ENCODE data around the gene CPNE1. TPM values are rescaled to one million over a fixed set of nuclear protein-coding genes. Genes with fewer than 3 reads are reported as not detected.

The CPNE1 gene
- total and polyA plus RNA-seq, 4 donors: 58.8 to 192 (median 89.3) TPM

DNA sequence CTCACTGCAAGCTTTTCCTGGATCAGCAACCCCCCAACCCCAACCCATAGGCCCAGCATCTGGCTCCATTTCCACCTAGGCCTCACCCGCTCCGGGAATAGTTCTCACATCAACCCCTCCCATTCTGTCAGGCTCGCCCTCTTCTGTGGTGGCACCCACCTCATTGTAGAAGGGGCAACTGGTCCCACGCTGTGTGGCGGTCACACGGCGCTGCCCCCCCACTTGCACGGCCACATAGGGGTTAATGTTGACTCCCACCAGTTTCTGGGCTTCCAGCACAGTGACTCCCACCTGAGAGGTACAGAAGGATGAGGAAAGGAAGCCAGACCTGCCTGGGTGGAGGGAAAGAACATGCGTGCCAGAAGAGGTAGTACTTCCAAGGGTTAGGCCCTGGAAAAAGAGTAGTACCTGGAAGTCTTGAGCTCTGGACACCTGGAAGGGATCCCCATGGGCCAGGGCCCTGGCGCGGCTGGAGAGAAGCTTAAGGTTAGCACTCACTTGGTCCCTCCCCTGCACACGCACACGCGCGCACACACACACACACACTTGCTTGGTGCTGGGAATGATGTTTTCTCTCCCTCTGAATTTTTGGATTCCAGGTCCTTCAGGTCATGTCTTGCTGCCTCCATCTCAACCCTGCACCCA is 61.7 kb downstream of the CPNE1 start:
- Histone ChIP-seq H3K36me3 (ENCODE audit: control insufficient read depth, insufficient read depth, low read length) (peaks cover 2% of the 10 kb centered on the region), H3K9me3 (ENCODE audit: control insufficient read depth, insufficient read depth, low read length) (no peaks in the 10 kb centered on the region), H3K27ac (ENCODE audit: low read depth, low read length) (no peak overlapping the region), H3K27me3 (ENCODE audit: control insufficient read depth, insufficient read depth, low read length) (peaks cover 26% of the 10 kb centered on the region), H3K4me1 (ENCODE audit: control insufficient read depth, insufficient read depth, low read length) (peaks cover 21% of the 10 kb centered on the region), H3K4me3 (ENCODE audit: low read depth, low read length) (no peak overlapping the region)
- DNase-seq (ENCODE audit: low read depth in 4 of 6, low spot score in 6 of 6): no peak
- WGBS (ENCODE audit: insufficient coverage): 97% methylated on average over 12 of the region's 15 CpGs

DNA sequence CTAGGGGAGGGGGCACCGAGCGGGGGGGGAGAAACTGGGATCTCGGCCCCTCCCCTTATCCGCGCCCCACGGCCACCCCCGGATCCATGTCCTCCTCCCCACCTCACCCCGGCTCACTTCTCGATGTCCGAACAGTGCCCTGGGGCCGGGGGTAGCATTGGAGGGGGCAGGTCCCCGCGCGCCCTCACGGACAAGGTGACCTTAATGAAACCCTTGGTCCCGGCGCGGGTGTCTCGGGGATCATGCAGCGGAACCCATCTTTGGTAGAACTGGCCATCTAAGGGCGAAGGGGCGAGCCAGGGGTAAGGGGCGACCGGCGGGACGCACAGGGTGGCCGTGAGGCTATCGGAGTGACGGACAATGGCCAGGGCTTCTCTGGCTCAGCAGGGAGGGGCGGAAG is 62.7 kb downstream of the CPNE1 start:
- DNase-seq (ENCODE audit: low read depth in 4 of 6, low spot score in 6 of 6): no peak
- H3K36me3 ChIP-seq (ENCODE audit: control insufficient read depth, insufficient read depth, low read length): peaks cover 2% of the 10 kb centered on the region
- H3K4me1 ChIP-seq (ENCODE audit: control insufficient read depth, insufficient read depth, low read length): peaks cover 21% of the 10 kb centered on the region
- peaks cover 26% of the 10 kb centered on the region for H3K27me3 ChIP-seq (ENCODE audit: control insufficient read depth, insufficient read depth, low read length)
- H3K9me3 ChIP-seq (ENCODE audit: control insufficient read depth, insufficient read depth, low read length): no peaks in the 10 kb centered on the region
- no peak overlapping the region for H3K27ac ChIP-seq (ENCODE audit: low read depth, low read length)
- peak overlapping the region; percentile 24 for H3K4me3 ChIP-seq (ENCODE audit: low read depth, low read length)
- WGBS (ENCODE audit: insufficient coverage): 31% methylated on average over 22 of the region's 30 CpGs

DNA sequence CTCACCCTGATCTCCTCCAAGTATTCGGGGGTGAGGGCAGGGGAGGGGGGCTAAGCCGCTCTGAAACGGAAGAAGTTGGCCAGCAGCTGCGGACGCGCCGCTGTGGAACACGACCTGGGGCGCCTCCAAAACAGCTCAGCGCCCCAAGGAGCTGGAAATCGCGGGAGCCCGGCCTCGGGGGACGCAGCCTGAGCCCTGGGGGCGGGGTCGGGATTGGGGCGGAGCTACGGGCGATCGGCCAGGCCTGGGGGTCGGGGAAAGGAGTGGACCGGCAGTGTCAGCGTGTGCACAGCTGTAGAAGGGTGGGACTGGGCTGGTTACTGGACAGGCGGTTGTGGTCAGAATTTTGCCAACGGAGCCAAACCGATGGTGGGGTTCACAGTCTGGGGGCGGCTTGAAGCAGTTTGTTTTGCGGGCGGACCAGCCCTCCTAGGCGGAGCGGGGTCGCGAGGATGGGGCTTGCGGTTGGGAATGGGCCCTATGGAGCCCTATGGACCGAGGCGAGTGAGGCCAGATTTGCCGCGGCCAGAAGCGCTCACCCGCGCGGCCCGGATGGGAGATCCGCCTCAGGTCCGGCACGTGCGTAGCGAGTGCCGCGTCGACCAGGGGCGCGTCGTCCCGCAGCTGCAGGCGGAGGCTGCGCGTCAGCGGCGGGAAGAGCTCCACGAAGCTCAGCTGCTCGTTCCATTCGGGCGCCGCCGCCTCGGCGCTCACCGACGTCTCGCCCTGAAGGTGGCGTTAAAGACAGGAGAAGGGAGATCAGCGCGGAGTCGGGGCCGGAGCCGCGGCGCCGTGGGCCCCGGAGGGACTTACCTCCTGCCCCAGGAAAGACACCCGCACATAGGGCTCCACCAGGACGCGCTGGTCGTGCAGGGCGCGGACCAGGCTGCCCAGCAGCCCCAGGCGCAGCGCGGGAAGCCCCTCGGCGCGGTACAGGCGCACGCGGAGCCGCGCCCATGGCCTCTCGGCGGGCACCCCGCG is 63.4 kb downstream of the CPNE1 start:
- H3K4me3 ChIP-seq (ENCODE audit: low read depth, low read length): peak overlapping the region; percentile 24
- DNase-seq (ENCODE audit: low read depth in 4 of 6, low spot score in 6 of 6): peak in 3 of 6 donors; percentile 54 to 91 (median 90)
- peaks cover 2% of the 10 kb centered on the region for H3K36me3 ChIP-seq (ENCODE audit: control insufficient read depth, insufficient read depth, low read length)
- no peaks in the 10 kb centered on the region for H3K9me3 ChIP-seq (ENCODE audit: control insufficient read depth, insufficient read depth, low read length)
- no peak overlapping the region for H3K27ac ChIP-seq (ENCODE audit: low read depth, low read length)
- WGBS (ENCODE audit: insufficient coverage): under 1% methylated on average over 102 of the region's 103 CpGs
- H3K27me3 ChIP-seq (ENCODE audit: control insufficient read depth, insufficient read depth, low read length): peaks cover 26% of the 10 kb centered on the region
- H3K4me1 ChIP-seq (ENCODE audit: control insufficient read depth, insufficient read depth, low read length): peaks cover 21% of the 10 kb centered on the region

DNA sequence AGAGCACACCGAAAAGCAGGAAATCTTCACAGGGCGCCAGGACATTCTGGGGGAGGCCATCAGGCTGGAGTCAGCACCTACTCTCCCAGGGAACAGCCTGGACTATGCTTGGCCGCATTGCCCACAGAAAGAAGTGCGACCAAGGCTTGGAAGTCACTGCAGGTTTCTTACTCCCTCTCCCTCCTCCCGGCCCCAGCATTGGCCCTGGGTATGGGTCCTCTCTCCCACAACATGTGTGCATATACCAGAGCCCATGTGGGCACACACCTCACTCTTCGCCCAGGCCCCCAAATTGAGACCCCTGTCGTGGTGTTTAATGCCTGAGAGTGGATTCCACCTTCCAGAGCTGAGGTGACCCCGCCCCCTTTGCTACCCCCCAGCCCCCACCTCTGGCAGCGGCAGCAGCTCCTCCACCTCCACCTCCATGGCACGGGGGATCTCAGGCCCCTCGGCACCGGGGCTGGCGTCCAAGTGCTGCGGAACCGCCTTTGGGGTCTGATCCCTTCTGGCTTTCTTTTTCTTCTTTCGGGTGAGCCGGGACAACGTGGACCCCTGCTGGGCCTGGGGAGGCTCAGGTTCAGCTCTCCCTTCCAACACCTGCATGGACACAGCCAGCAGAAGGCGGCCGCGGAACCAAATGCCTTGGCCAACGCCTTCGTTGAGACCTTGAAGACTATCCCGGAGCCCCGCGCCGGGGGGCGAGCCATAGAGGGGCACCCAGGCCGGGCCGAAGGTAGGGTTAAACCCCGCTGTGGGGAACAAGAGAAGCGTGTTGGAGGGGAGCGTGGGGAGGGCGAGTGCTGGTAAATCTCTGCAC is 64.3 kb downstream of the CPNE1 start:
- Histone ChIP-seq H3K4me1 (ENCODE audit: control insufficient read depth, insufficient read depth, low read length) (peaks cover 21% of the 10 kb centered on the region), H3K27ac (ENCODE audit: low read depth, low read length) (no peak overlapping the region), H3K4me3 (ENCODE audit: low read depth, low read length) (peak overlapping the region; percentile 24), H3K9me3 (ENCODE audit: control insufficient read depth, insufficient read depth, low read length) (no peaks in the 10 kb centered on the region), H3K27me3 (ENCODE audit: control insufficient read depth, insufficient read depth, low read length) (peaks cover 26% of the 10 kb centered on the region), H3K36me3 (ENCODE audit: control insufficient read depth, insufficient read depth, low read length) (peaks cover 2% of the 10 kb centered on the region)
- peak in 1 of 6 donors; percentile 18 for DNase-seq (ENCODE audit: low read depth in 4 of 6, low spot score in 6 of 6)
- WGBS (ENCODE audit: insufficient coverage): 28% methylated on average over 23 of the region's 34 CpGs

DNA sequence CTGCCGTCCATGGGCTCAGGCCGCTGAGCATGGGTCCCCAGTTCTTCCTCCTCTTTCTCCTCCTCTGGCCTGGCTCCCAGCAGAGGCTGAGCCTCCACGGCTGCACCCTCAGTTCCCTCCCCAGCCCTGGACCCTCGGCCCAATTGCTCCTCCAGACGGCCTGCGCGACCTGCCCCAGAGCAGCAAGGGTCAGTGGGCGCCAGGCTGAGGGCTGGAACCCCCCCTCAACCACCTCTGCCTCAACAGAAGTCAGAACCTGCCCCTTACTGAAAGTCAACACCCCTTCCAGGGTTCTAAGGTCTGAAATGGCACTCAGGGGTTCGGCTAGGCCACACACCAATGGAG is 65.0 kb downstream of the CPNE1 start:
- no peak overlapping the region for H3K4me3 ChIP-seq (ENCODE audit: low read depth, low read length)
- H3K27ac ChIP-seq (ENCODE audit: low read depth, low read length): no peak overlapping the region
- H3K36me3 ChIP-seq (ENCODE audit: control insufficient read depth, insufficient read depth, low read length): peaks cover 2% of the 10 kb centered on the region
- WGBS (ENCODE audit: insufficient coverage): 87% methylated on average over 9 of the region's 9 CpGs
- H3K9me3 ChIP-seq (ENCODE audit: control insufficient read depth, insufficient read depth, low read length): no peaks in the 10 kb centered on the region
- no peak for DNase-seq (ENCODE audit: low read depth in 4 of 6, low spot score in 6 of 6)
- peaks cover 21% of the 10 kb centered on the region for H3K4me1 ChIP-seq (ENCODE audit: control insufficient read depth, insufficient read depth, low read length)
- peaks cover 26% of the 10 kb centered on the region for H3K27me3 ChIP-seq (ENCODE audit: control insufficient read depth, insufficient read depth, low read length)

DNA sequence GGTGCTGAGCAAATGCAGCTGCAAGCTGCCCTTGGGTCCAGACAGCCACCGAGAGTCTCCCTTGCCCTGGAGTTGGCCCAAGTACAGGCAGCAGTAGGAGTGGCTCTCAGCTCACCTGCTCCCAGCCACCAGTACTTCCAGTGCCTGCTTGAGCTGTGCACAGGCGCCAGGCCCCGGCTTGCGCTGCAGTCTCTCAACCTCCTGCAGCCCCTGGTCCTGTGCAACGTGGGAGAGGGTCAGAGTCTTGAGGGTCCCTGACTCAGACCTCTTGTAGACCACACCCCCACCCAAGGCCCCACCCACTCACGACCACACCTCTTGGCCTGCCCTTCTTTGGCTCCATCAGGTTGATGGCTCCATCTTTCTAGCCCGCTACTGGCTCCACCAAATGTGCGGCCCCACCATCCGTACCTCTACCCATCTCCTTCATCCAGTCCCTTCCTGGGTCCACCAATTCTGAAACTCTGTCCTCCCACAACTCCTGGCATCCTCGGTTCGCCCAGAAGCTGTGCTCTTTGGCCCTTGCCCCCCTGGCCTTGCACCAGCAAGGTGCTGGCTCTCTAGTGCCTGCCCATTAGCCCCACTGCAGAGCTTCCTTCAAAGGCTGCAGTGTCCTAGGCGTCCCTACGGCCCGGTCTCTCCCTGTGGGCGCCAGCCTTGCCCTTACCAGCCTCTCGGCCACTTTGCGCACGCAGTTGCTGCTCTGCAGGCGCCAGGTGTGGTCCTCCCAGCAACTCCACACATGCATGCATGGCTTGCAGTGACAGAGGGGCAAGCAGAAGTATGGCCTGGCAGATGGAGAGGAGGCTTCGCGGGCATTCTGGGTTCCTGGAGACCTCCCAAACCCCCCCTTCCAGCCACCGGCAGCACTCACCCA is 65.6 kb downstream of the CPNE1 start:
- WGBS (ENCODE audit: insufficient coverage): 85% methylated on average over 22 of the region's 22 CpGs
- Histone ChIP-seq H3K4me3 (ENCODE audit: low read depth, low read length) (no peak overlapping the region), H3K9me3 (ENCODE audit: control insufficient read depth, insufficient read depth, low read length) (no peaks in the 10 kb centered on the region), H3K27me3 (ENCODE audit: control insufficient read depth, insufficient read depth, low read length) (peaks cover 26% of the 10 kb centered on the region), H3K27ac (ENCODE audit: low read depth, low read length) (no peak overlapping the region), H3K4me1 (ENCODE audit: control insufficient read depth, insufficient read depth, low read length) (peaks cover 21% of the 10 kb centered on the region), H3K36me3 (ENCODE audit: control insufficient read depth, insufficient read depth, low read length) (peaks cover 2% of the 10 kb centered on the region)
- DNase-seq (ENCODE audit: low read depth in 4 of 6, low spot score in 6 of 6): no peak

DNA sequence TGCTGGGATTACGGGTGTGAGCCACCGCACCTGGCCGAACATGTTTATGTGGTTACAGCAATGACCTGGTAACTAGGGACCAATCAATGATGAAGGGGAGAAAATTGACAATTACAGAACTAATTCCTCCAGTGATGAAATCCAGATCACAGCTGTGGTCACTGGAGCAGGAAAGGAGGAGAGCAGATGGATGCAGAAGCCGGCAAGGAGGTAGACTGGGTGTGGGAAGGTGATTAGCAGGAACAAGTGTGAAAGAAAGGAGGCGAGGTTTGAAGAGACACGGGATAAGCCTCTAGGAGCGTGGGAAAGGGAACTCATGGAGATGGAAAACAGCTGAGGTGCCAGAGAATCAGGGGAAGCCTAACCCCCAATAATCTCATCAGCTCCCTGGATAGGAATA is 66.2 kb downstream of the CPNE1 start:
- 65% methylated on average over 4 of the region's 7 CpGs for WGBS (ENCODE audit: insufficient coverage)
- Histone ChIP-seq H3K36me3 (ENCODE audit: control insufficient read depth, insufficient read depth, low read length) (peaks cover 2% of the 10 kb centered on the region), H3K9me3 (ENCODE audit: control insufficient read depth, insufficient read depth, low read length) (no peaks in the 10 kb centered on the region), H3K27ac (ENCODE audit: low read depth, low read length) (no peak overlapping the region), H3K4me1 (ENCODE audit: control insufficient read depth, insufficient read depth, low read length) (peaks cover 21% of the 10 kb centered on the region), H3K4me3 (ENCODE audit: low read depth, low read length) (no peak overlapping the region), H3K27me3 (ENCODE audit: control insufficient read depth, insufficient read depth, low read length) (peaks cover 26% of the 10 kb centered on the region)
- no peak for DNase-seq (ENCODE audit: low read depth in 4 of 6, low spot score in 6 of 6)

DNA sequence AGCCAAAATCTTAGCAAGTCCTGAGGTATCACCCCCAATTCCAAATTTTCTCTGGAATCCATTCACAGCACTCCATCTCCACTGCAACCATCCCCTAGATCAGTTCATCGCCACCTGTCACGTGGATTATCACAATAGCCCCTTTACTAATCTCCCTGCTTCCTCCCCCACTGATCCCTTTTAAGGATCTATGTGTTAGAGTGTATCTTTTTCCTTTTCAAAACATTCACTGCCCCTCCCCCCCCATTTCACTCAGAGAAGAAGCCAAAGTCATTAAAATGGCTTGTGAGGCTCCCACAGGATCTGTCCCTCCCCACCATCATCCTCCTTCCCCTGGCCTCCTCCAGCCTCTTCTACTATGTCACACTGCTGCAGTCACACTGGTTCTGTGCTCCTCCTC is 67.5 kb downstream of the CPNE1 start:
- WGBS (ENCODE audit: insufficient coverage): no CpG with 5 or more reads among the region's 2 CpGs
- Histone ChIP-seq H3K36me3 (ENCODE audit: control insufficient read depth, insufficient read depth, low read length) (peaks cover 2% of the 10 kb centered on the region), H3K27me3 (ENCODE audit: control insufficient read depth, insufficient read depth, low read length) (peaks cover 17% of the 10 kb centered on the region), H3K9me3 (ENCODE audit: control insufficient read depth, insufficient read depth, low read length) (no peaks in the 10 kb centered on the region), H3K4me3 (ENCODE audit: low read depth, low read length) (no peak overlapping the region), H3K27ac (ENCODE audit: low read depth, low read length) (no peak overlapping the region), H3K4me1 (ENCODE audit: control insufficient read depth, insufficient read depth, low read length) (peaks cover 18% of the 10 kb centered on the region)
- DNase-seq (ENCODE audit: low read depth in 4 of 6, low spot score in 6 of 6): no peak

DNA sequence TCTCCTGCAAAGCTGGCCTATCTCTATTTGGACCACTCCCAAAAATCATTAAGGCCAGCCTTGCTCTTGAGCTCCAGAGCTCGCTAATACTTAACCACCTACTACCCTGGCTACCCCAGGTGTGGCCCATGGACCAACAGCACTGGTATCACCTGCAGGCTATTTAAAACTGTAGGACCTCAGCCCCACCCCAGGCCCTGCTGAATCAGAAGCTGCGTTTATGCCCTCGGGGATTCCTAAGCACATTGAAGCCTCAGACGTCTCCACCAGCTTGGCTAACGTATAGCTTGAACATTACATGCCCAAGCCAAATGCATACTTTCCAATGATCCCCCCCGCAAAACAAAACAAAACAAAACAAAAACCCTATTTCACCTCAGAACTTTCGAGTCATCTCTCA is 68.8 kb downstream of the CPNE1 start:
- H3K27me3 ChIP-seq (ENCODE audit: control insufficient read depth, insufficient read depth, low read length): peaks cover 7% of the 10 kb centered on the region
- H3K4me1 ChIP-seq (ENCODE audit: control insufficient read depth, insufficient read depth, low read length): peaks cover 5% of the 10 kb centered on the region
- peaks cover 2% of the 10 kb centered on the region for H3K36me3 ChIP-seq (ENCODE audit: control insufficient read depth, insufficient read depth, low read length)
- H3K4me3 ChIP-seq (ENCODE audit: low read depth, low read length): no peak overlapping the region
- H3K9me3 ChIP-seq (ENCODE audit: control insufficient read depth, insufficient read depth, low read length): no peaks in the 10 kb centered on the region
- H3K27ac ChIP-seq (ENCODE audit: low read depth, low read length): no peak overlapping the region
- WGBS (ENCODE audit: insufficient coverage): 75% methylated on average over 7 of the region's 7 CpGs
- no peak for DNase-seq (ENCODE audit: low read depth in 4 of 6, low spot score in 6 of 6)

All from spinal cord (tissue), 10 donors.